ENCODE measurements around the gene MED22. TPM values are rescaled to one million over a fixed set of nuclear protein-coding genes. Genes with fewer than 3 reads are reported as not detected.

MED22 gene
- total and polyA plus RNA-seq, 2 of the 8 experiments (the other 6 are each of a cell fraction or from before 2014, with no cell fraction given) = 56.4 to 68.4 TPM

- ChIA-PET POLR2A (ENCODE audit: partially characterized antibody) (no interaction called here), CTCF (ENCODE audit: partially characterized antibody) (interaction anchor here (1.0 to 1.8 kb wide), 3 partner anchors 10 to 138 kb away, joined by 4 to 6 read pairs (median 4); no protein-coding TSS in a partner anchor)
- H4K8ac ChIP-seq (ENCODE audit: extremely low read depth, insufficient read depth, low read length) = no peak overlapping the region
- H3K27me3 ChIP-seq (replicated peaks in 1 of 4; ENCODE audit: control insufficient read depth in 3 of 4, extremely low read depth in 1 of 4, insufficient read depth in 3 of 4, low read length in 3 of 4) = no peaks in the 10 kb centered on the region
- no peak overlapping the region for H4K91ac ChIP-seq (replicated peaks; ENCODE audit: insufficient read length, low read length)
- H3K79me2 ChIP-seq (ENCODE audit: control insufficient read depth in 1 of 2, insufficient read depth in 2 of 2, low read length in 2 of 2) = no peaks in the 10 kb centered on the region
- 81% methylated on average over 13 of the region's 13 CpGs; no CpG with 5 or more reads in 1 of the 2 experiments for WGBS, 2 experiments (ENCODE audit: extremely low coverage in 1 of 2, insufficient coverage in 1 of 2, insufficient read length in 1 of 2, insufficient replicate concordance in 2 of 2, low coverage in 1 of 2, low lambda C conversion rate in 2 of 2, missing lambda C conversion rate in 1 of 2)
- H3K23me2 ChIP-seq (ENCODE audit: low read depth, low read length) = no peaks in the 10 kb centered on the region
- H2BK20ac ChIP-seq (ENCODE audit: low read length) = no peak overlapping the region
- no peak overlapping the region for H2AK5ac ChIP-seq (ENCODE audit: low read depth, low read length)
- H3K23ac ChIP-seq (ENCODE audit: insufficient read length) = no peak overlapping the region
- no peaks in the 10 kb centered on the region for H3K79me1 ChIP-seq (ENCODE audit: low read depth, low read length)
- no peak overlapping the region for H3K4me3 ChIP-seq (ENCODE audit: extremely low read depth in 1 of 4, insufficient read depth in 2 of 4, low read depth in 3 of 4, low read length in 4 of 4)
- no peak overlapping the region for H3K14ac ChIP-seq (ENCODE audit: insufficient read length)
- H3K56ac ChIP-seq (replicated peaks; ENCODE audit: insufficient read length, low read depth, low read length) = no peak overlapping the region
- H2BK15ac ChIP-seq (ENCODE audit: low read length) = no peak overlapping the region
- H2BK5ac ChIP-seq (ENCODE audit: low read depth, low read length) = no peak overlapping the region
- H3K9me3 ChIP-seq (ENCODE audit: insufficient read depth in 2 of 2, low read depth in 1 of 2, low read length in 1 of 2) = peaks cover 10 to 16% of the 10 kb centered on the region in 2 experiments
- H4K5ac ChIP-seq (ENCODE audit: insufficient read length, low read depth, low read length) = no peak overlapping the region
- no peak overlapping the region for H3K18ac ChIP-seq (ENCODE audit: extremely low read depth, low read length)
- no peaks in the 10 kb centered on the region for H3K4me1 ChIP-seq (replicated peaks in 1 of 4; ENCODE audit: control insufficient read depth in 3 of 4, insufficient read depth in 4 of 4, low read length in 3 of 4)
- H3K4me2 ChIP-seq (ENCODE audit: insufficient read depth in 1 of 2, low read depth in 2 of 2, low read length in 2 of 2) = no peak overlapping the region
- H3K9ac ChIP-seq (replicated peaks in 1 of 4; ENCODE audit: extremely low read depth in 1 of 4, low read depth in 3 of 4, low read length in 3 of 4) = no peak overlapping the region
- H3K36me3 ChIP-seq (ENCODE audit: control insufficient read depth in 2 of 4, insufficient read depth in 4 of 4, low read length in 3 of 4) = no peaks in the 10 kb centered on the region
- H4K20me1 ChIP-seq (replicated peaks in 1 of 2; ENCODE audit: control insufficient read depth in 1 of 2, insufficient read depth in 2 of 2, low read length in 2 of 2) = no peaks in the 10 kb centered on the region
- DNase-seq (ENCODE audit: low read depth in 1 of 2, low spot score in 2 of 2) = no peak
- H3K27ac ChIP-seq (ENCODE audit: low read depth, low read length) = no peak overlapping the region
- H3K4ac ChIP-seq (replicated peaks; ENCODE audit: insufficient read length, low read depth, low read length) = no peak overlapping the region
- H2BK120ac ChIP-seq (replicated peaks; ENCODE audit: low read depth, low read length) = no peak overlapping the region
- FAIRE-seq = no peak
- no peak overlapping the region for H2AFZ ChIP-seq (ENCODE audit: low read length)
- H2BK12ac ChIP-seq (ENCODE audit: low read depth, low read length) = no peak overlapping the region
- no peak for TF ChIP-seq GTF2F1 (IDR thresholded peaks at IDR 0.05; ENCODE audit: borderline replicate concordance, low read depth, low read length)
- TF ChIP-seq CREB1 (IDR thresholded peaks at IDR 0.05) = no peak
- no peak for TF ChIP-seq BCL11A (IDR thresholded peaks at IDR 0.05; ENCODE audit: low read depth in 2 of 2, low read length in 2 of 2)
- TF ChIP-seq MAFK (IDR thresholded peaks at IDR 0.05; ENCODE audit: low read depth, low read length) = no peak
- TF ChIP-seq POLR2A (IDR thresholded peaks at IDR 0.05; ENCODE audit: control extremely low read depth in 1 of 2, low read depth in 2 of 2, low read length in 2 of 2) = no peak
- TF ChIP-seq NANOG (IDR thresholded peaks at IDR 0.05; ENCODE audit: insufficient read depth, low read depth, low read length, poor library complexity, severe bottlenecking) = no peak
- no peak for TF ChIP-seq KDM1A (IDR thresholded peaks at IDR 0.05; ENCODE audit: borderline replicate concordance, low read length)
- no peak for TF ChIP-seq BRCA1 (IDR thresholded peaks at IDR 0.05; ENCODE audit: low read depth, low read length)
- TF ChIP-seq SIX5 (IDR thresholded peaks at IDR 0.05; ENCODE audit: low read depth, low read length) = no peak
- no peak for TF ChIP-seq E2F6 (IDR thresholded peaks at IDR 0.05)
- no peak for TF ChIP-seq SP4 (IDR thresholded peaks at IDR 0.05; ENCODE audit: low read length)
Observed at GRCh38 chr9:133323991-133324703, 23.8 kb downstream of the MED22 start.

All from H1 (cell line).